Effector memory CD4-positive, alpha-beta T cell (primary cell): ENCODE data around the gene BDH1.

Source experiments
- DNase-seq, 3 donors: peaks; one replicate each; pipeline ENCODE4 v3.0.0-alpha.2; 2020
- H3K27ac ChIP-seq: 2 replicates; pipeline ENCODE4 v1.7.0; 2013; ENCODE audit warnings: mild to moderate bottlenecking, low read length, moderate library complexity; ENCODE audit not compliant: insufficient read depth, poor library complexity, severe bottlenecking
- H3K27me3 ChIP-seq: replicated peaks from 2 replicates; pipeline ENCODE4 v1.7.0; 2013; ENCODE audit warnings: mild to moderate bottlenecking, low read length; ENCODE audit not compliant: insufficient read depth, control insufficient read depth, poor library complexity, severe bottlenecking
- H3K36me3 ChIP-seq: 2 replicates; pipeline ENCODE4 v1.7.0; 2013; ENCODE audit warnings: mild to moderate bottlenecking, low read length, moderate library complexity; ENCODE audit not compliant: control insufficient read depth, insufficient read depth
- H3K4me1 ChIP-seq: 2 replicates; pipeline ENCODE4 v1.7.0; 2013; ENCODE audit warnings: low read length, mild to moderate bottlenecking; ENCODE audit not compliant: control insufficient read depth, insufficient read depth, poor library complexity, severe bottlenecking
- H3K4me3 ChIP-seq: 2 replicates; pipeline ENCODE4 v1.7.0; 2013; ENCODE audit warnings: low read length, low read depth, mild to moderate bottlenecking; ENCODE audit not compliant: insufficient read depth, poor library complexity, severe bottlenecking
- H3K9me3 ChIP-seq: 2 replicates; pipeline ENCODE4 v1.7.0; 2013; ENCODE audit warnings: mild to moderate bottlenecking, low read length, moderate library complexity; ENCODE audit not compliant: control insufficient read depth

The BDH1 gene

GRCh38 chr3:197498499-197499241 is 57.1 kb downstream of the BDH1 start:
- Histone ChIP-seq H3K4me1 (no peaks in the 10 kb centered on the region), H3K27me3 (no peaks in the 10 kb centered on the region), H3K9me3 (no peaks in the 10 kb centered on the region), H3K27ac (no peak overlapping the region), H3K4me3 (no peak overlapping the region), H3K36me3 (no peaks in the 10 kb centered on the region)
- no peak for DNase-seq

- no peaks in the 10 kb centered on the region for H3K36me3 ChIP-seq
- DNase-seq = no peak
- H3K4me1 ChIP-seq = no peaks in the 10 kb centered on the region
- no peak overlapping the region for H3K4me3 ChIP-seq
- no peak overlapping the region for H3K27ac ChIP-seq
- H3K9me3 ChIP-seq = no peaks in the 10 kb centered on the region
- no peaks in the 10 kb centered on the region for H3K27me3 ChIP-seq
These were observed 59.0 kb downstream of the BDH1 start for GRCh38 chr3:197496746-197497125.

- no peak for DNase-seq
- Histone ChIP-seq H3K4me1 (no peaks in the 10 kb centered on the region), H3K27me3 (no peaks in the 10 kb centered on the region), H3K27ac (no peak overlapping the region), H3K36me3 (no peaks in the 10 kb centered on the region), H3K4me3 (no peak overlapping the region), H3K9me3 (no peaks in the 10 kb centered on the region)
These were observed 59.6 kb downstream of the BDH1 start for GRCh38 chr3:197495999-197496745.

- no peak for DNase-seq
- H3K27me3 ChIP-seq = no peaks in the 10 kb centered on the region
- no peaks in the 10 kb centered on the region for H3K9me3 ChIP-seq
- H3K4me3 ChIP-seq = no peak overlapping the region
- no peaks in the 10 kb centered on the region for H3K4me1 ChIP-seq
- H3K36me3 ChIP-seq = no peaks in the 10 kb centered on the region
- H3K27ac ChIP-seq = no peak overlapping the region
These were observed 60.3 kb downstream of the BDH1 start for GRCh38 chr3:197495499-197495898.

GRCh38 chr3:197495059-197495455 is 60.7 kb downstream of the BDH1 start:
- no peaks in the 10 kb centered on the region for H3K4me1 ChIP-seq
- no peaks in the 10 kb centered on the region for H3K9me3 ChIP-seq
- no peaks in the 10 kb centered on the region for H3K36me3 ChIP-seq
- no peaks in the 10 kb centered on the region for H3K27me3 ChIP-seq
- no peak for DNase-seq
- H3K27ac ChIP-seq = no peak overlapping the region
- H3K4me3 ChIP-seq = no peak overlapping the region

- Histone ChIP-seq H3K27ac (no peak overlapping the region), H3K4me3 (no peak overlapping the region), H3K36me3 (no peaks in the 10 kb centered on the region), H3K27me3 (no peaks in the 10 kb centered on the region), H3K4me1 (no peaks in the 10 kb centered on the region), H3K9me3 (no peaks in the 10 kb centered on the region)
- DNase-seq = no peak
These were observed 61.3 kb downstream of the BDH1 start for GRCh38 chr3:197494366-197495058.

GRCh38 chr3:197493049-197493448 is 62.7 kb downstream of the BDH1 start:
- H3K4me1 ChIP-seq = no peaks in the 10 kb centered on the region
- no peaks in the 10 kb centered on the region for H3K9me3 ChIP-seq
- H3K27ac ChIP-seq = no peak overlapping the region

GRCh38 chr3:197491923-197492664 is 63.7 kb downstream of the BDH1 start:
- Histone ChIP-seq H3K36me3 (no peaks in the 10 kb centered on the region), H3K27me3 (no peaks in the 10 kb centered on the region), H3K4me3 (no peak overlapping the region), H3K4me1 (no peaks in the 10 kb centered on the region), H3K9me3 (no peaks in the 10 kb centered on the region), H3K27ac (no peak overlapping the region)
- DNase-seq = no peak

More at GRCh38 chr3:197493049-197493448, 62.7 kb downstream of the BDH1 start:
- H3K27me3 ChIP-seq = no peaks in the 10 kb centered on the region
- no peak overlapping the region for H3K4me3 ChIP-seq
- no peaks in the 10 kb centered on the region for H3K36me3 ChIP-seq
- no peak for DNase-seq

- H3K36me3 ChIP-seq = no peaks in the 10 kb centered on the region
- H3K4me3 ChIP-seq = no peak overlapping the region
- no peaks in the 10 kb centered on the region for H3K27me3 ChIP-seq
- H3K4me1 ChIP-seq = no peaks in the 10 kb centered on the region
- H3K9me3 ChIP-seq = no peaks in the 10 kb centered on the region
- DNase-seq = no peak
- H3K27ac ChIP-seq = no peak overlapping the region
These were observed 64.3 kb downstream of the BDH1 start for GRCh38 chr3:197491478-197491877.
